PC-3 (cell line): ENCODE measurements around the gene C2CD3. TPM values are rescaled to one million over a fixed set of nuclear protein-coding genes. Genes with fewer than 3 reads are reported as not detected.

Source experiments
- ATAC-seq: fragments of 200-7000 bp; cut with Tn5 transposase; 2 replicates; pipeline ENCODE4 v1.9.1; 2020; ENCODE audit warnings: mild to moderate bottlenecking, moderate library complexity
- BruUV-seq: library from RNA; stranded (reverse); fragments of 400-500 nt; replicated peaks from 2 replicates; lab custom pipeline; 2021; lab: Mats Ljungman, UMichigan
- CTCF ChIA-PET: fragments of 300-600 bp; sonication (Branson Sonifier 250); formaldehyde crosslinking; loops from one replicate; lab custom pipeline; 2022; ENCODE audit warnings: antibody characterized with exemption; lab: Charles Lee
- POLR2A ChIA-PET: fragments of 300-600 bp; sonication (Branson Sonifier 250); formaldehyde crosslinking; loops from one replicate; lab custom pipeline; 2022; ENCODE audit warnings: antibody characterized with exemption; ENCODE audit not compliant: unreplicated experiment; lab: Charles Lee
- DNase-seq: peaks from one replicate; pipeline ENCODE4 v3.0.0-alpha.2; 2015
- H2AFZ ChIP-seq: fragments of 300-600 bp; sonication (generic); 2 replicates; pipeline ENCODE4 v1.6.0; 2016; ENCODE audit warnings: antibody characterized with exemption, low read length
- H3F3A ChIP-seq: fragments of 300-600 bp; sonication (generic); one replicate; pipeline ENCODE4 v1.6.0; 2017; ENCODE audit warnings: antibody characterized with exemption, low read length, control low read depth, mild to moderate bottlenecking; ENCODE audit not compliant: unreplicated experiment
- H3K27ac ChIP-seq: fragments of 300-600 bp; sonication (generic); 2 replicates; pipeline ENCODE4 v1.5.1; 2016; ENCODE audit warnings: mild to moderate bottlenecking, low read length
- H3K27me3 ChIP-seq: fragments of 300-600 bp; sonication (generic); 2 replicates; pipeline ENCODE4 v1.6.1; 2016; ENCODE audit warnings: low read length, mixed read lengths
- H3K36me3 ChIP-seq: fragments of 300-600 bp; sonication (generic); 2 replicates; pipeline ENCODE4 v1.6.1; 2016; ENCODE audit warnings: low read depth, mixed run types, low read length, mixed read lengths
- H3K4me1 ChIP-seq: fragments of 300-600 bp; sonication (generic); 2 replicates; pipeline ENCODE4 v1.5.1; 2016; ENCODE audit warnings: low read length; ENCODE audit not compliant: insufficient read depth
- H3K4me2 ChIP-seq: fragments of 300-600 bp; sonication (generic); 2 replicates; pipeline ENCODE4 v1.6.0; 2016; ENCODE audit warnings: low read length
- H3K4me3 ChIP-seq: fragments of 300-600 bp; sonication (generic); 2 replicates; pipeline ENCODE4 v1.5.1; 2016; ENCODE audit warnings: mild to moderate bottlenecking, low read length, mixed read lengths
- H3K79me2 ChIP-seq: fragments of 300-600 bp; sonication (generic); 2 replicates; pipeline ENCODE4 v1.6.1; 2017; ENCODE audit warnings: low read length, mixed read lengths
- H3K9ac ChIP-seq: fragments of 300-600 bp; sonication (generic); 2 replicates; pipeline ENCODE4 v1.6.0; 2016; ENCODE audit warnings: mild to moderate bottlenecking, low read length
- H3K9me2 ChIP-seq: fragments of 300-600 bp; sonication (generic); replicated peaks from 2 replicates; pipeline ENCODE4 v1.6.1; 2016; ENCODE audit warnings: mixed run types, low read length, mixed read lengths
- H3K9me3 ChIP-seq: fragments of 300-600 bp; sonication (generic); 2 replicates; pipeline ENCODE4 v1.6.1; 2016; ENCODE audit warnings: low read length, mixed read lengths
- H4K20me1 ChIP-seq: fragments of 300-600 bp; sonication (generic); 2 replicates; pipeline ENCODE4 v1.6.1; 2016; ENCODE audit warnings: low read length, mixed read lengths
- EZH2 ChIP-seq: fragments of 300-600 bp; sonication (generic); IDR thresholded peaks from one replicate; pipeline ENCODE4 v1.6.1; 2017; ENCODE audit warnings: antibody characterized with exemption, mild to moderate bottlenecking, low read length; ENCODE audit not compliant: unreplicated experiment
- EZH2phosphoT487 ChIP-seq: fragments of 300-600 bp; sonication (generic); IDR thresholded peaks from 2 replicates; pipeline ENCODE4 v1.6.1; 2018; ENCODE audit warnings: mild to moderate bottlenecking, antibody characterized with exemption, low read length, borderline replicate concordance
- intact Hi-C: fragments of 100-400 bp; cut with micrococcal nuclease; formaldehyde crosslinking; loops from 2 replicates; pipeline ENCODE4 v1.9.0; 2023
- total RNA-seq: library from RNA; depleted of rRNA; stranded (reverse); fragments of >200 nt; gene quantifications from 2 replicates; pipeline ENCODE4 v1.2.3, GENCODE V29; 2014
- TF ChIP-seq, protein P1 (sequence below): fragments of 300-600 bp; sonication (generic); conservative IDR thresholded peaks from 2 replicates; pipeline ENCODE4 v1.5.1; 2017; ENCODE audit warnings: antibody characterized with exemption, low read depth, mild to moderate bottlenecking, low read length

Gene C2CD3
- total RNA-seq, 1 experiment from 2014 or later, result 27.3 TPM

DNA sequence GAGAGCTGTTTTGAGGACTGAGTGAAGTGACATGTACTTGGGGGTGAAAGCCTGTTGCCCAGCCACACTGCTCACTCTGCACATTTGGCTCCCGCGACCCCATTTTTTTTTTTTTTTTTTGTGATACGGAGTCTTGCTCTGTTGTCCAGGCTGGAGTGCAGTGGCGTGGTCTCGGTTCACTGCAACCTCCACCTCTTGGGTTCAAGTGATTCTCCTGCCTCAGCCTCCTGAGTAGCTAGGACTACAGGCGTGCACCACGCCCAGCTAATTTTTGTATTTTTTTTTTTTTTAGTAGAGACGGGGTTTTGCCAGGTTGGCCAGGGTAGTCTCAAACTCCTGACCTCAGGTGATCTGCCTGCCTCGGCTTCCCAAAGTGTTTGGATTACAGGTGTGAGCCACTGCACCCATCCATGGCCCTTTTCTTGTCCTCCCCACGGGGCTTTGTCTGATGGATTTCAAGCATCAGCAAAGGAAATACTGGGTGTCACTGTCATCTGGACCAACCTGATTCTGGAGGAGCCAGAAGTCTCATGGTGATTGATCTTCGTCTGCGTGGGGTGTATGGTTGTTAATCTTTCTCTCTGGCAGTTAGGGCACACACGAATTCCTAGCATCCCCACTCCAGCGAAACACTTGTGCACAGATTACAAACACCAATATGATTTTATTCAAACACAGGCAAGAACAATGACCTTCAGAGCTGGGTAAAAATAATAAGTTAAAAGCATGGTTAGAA lies 158.6 kb downstream of the C2CD3 start:
- BruUV-seq, result no TSS peak
- no peak overlapping the region for H2AFZ ChIP-seq
- peaks cover 7% of the 10 kb centered on the region; the same call in 1 of the 2 replicates for H3K36me3 ChIP-seq
- H3K27me3 ChIP-seq, result no peaks in the 10 kb centered on the region
- H3K79me2 ChIP-seq, result no peaks in the 10 kb centered on the region
- no peak overlapping the region for H3K27ac ChIP-seq
- H3K9me2 ChIP-seq, result no peaks in the 10 kb centered on the region
- no peak overlapping the region for H3K9ac ChIP-seq
- H3K4me1 ChIP-seq, result no peaks in the 10 kb centered on the region
- ChIA-PET POLR2A (no interaction called here), CTCF (no interaction called here)
- no peaks in the 10 kb centered on the region for H3F3A ChIP-seq
- DNase-seq, result no peak
- no peaks in the 10 kb centered on the region for H3K9me3 ChIP-seq
- no peak for TF ChIP-seq EZH2phosphoT487
- TF ChIP-seq, protein P1, sequence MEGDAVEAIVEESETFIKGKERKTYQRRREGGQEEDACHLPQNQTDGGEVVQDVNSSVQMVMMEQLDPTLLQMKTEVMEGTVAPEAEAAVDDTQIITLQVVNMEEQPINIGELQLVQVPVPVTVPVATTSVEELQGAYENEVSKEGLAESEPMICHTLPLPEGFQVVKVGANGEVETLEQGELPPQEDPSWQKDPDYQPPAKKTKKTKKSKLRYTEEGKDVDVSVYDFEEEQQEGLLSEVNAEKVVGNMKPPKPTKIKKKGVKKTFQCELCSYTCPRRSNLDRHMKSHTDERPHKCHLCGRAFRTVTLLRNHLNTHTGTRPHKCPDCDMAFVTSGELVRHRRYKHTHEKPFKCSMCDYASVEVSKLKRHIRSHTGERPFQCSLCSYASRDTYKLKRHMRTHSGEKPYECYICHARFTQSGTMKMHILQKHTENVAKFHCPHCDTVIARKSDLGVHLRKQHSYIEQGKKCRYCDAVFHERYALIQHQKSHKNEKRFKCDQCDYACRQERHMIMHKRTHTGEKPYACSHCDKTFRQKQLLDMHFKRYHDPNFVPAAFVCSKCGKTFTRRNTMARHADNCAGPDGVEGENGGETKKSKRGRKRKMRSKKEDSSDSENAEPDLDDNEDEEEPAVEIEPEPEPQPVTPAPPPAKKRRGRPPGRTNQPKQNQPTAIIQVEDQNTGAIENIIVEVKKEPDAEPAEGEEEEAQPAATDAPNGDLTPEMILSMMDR, result no peak
- no peak for TF ChIP-seq EZH2
- ATAC-seq, result no peak
- no peak overlapping the region for H3K4me3 ChIP-seq
- no peak overlapping the region for H3K4me2 ChIP-seq
- intact Hi-C loops, result no loop called here
- H4K20me1 ChIP-seq, result no peaks in the 10 kb centered on the region

DNA sequence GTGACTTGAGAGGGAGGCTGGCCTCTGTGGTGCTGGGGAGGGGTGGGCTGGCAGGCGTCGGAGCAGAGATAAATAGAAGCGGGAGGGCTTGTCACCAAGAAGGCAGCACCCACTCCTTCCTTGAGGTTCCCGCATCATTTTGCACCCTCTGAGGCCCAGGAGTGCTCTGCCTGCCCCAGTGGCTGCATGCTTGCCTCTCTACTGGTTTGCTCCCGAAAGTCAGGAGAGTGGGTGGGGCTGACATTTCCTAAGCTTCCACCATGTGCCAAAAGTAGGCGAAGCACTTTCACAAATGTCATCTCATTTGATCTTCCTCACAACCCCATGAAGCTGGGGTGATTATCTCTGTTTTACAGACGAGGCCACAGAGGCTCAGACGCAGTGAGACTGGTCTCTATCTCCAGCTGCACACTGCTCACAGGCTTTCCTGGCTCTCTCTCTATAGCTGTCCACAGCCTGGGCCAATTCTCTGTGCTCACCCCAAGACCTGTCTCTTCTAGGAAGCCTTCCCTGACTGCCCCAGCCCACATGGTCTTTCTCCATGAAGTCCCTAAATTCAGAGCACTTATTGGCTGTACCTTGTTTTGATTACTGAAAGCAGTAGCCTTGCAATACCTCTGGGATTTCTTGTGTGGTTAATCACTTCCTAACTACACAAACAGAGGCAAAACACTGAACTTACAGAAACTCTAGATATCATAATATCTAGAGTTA lies 159.3 kb downstream of the C2CD3 start:
- ATAC-seq, result no peak
- intact Hi-C loops, result no loop called here
- Histone ChIP-seq H3K9me2 (no peaks in the 10 kb centered on the region), H3K79me2 (no peaks in the 10 kb centered on the region), H3K4me1 (no peaks in the 10 kb centered on the region), H3K27ac (no peak overlapping the region), H3K36me3 (0 out of 2 replicates have a peak, but pooled peaks cover under 1% of the 10 kb centered on the region), H3K4me3 (no peak overlapping the region), H3K9me3 (no peaks in the 10 kb centered on the region), H2AFZ (no peak overlapping the region), H3K4me2 (no peak overlapping the region), H3F3A (no peaks in the 10 kb centered on the region), H4K20me1 (no peaks in the 10 kb centered on the region), H3K27me3 (no peaks in the 10 kb centered on the region), H3K9ac (no peak overlapping the region)
- TF ChIP-seq EZH2phosphoT487, result no peak
- no peak for TF ChIP-seq EZH2
- TF ChIP-seq, protein P1, result no peak
- ChIA-PET POLR2A (no interaction called here), CTCF (no interaction called here)
- no peak for DNase-seq
- BruUV-seq, result no TSS peak
